Activated CD8-positive, alpha-beta memory T cell treated with anti-CD3 and anti-CD28 coated beads for 36 hours (primary cell): ENCODE data around the gene PCTP. TPM values are rescaled to one million over a fixed set of nuclear protein-coding genes. Genes with fewer than 3 reads are reported as not detected.

ENCODE experiments used
- CTCF ChIA-PET: fragments of 350-600 bp; sonication (Branson Sonifier 250); formaldehyde crosslinking; loops from one replicate; lab custom pipeline; 2021; ENCODE audit warnings: antibody characterized with exemption; lab: Charles Lee
- POLR2A ChIA-PET: fragments of 350-600 bp; sonication (Branson Sonifier 250); formaldehyde crosslinking; loops from one replicate; lab custom pipeline; 2021; ENCODE audit warnings: antibody characterized with exemption; lab: Charles Lee
- total RNA-seq, 2 experiments: library from RNA; stranded (reverse); gene quantifications; one replicate each; pipeline ENCODE4 v1.2.3, GENCODE V29; 2021

Gene PCTP
- total RNA-seq, 2 experiments from 2014 or later: 8.3 to 9.2 TPM

- ChIA-PET POLR2A (no interaction called here), CTCF (no interaction called here)
Observed at GRCh38 chr17:55746466-55746865, 4.4 kb upstream of the PCTP start.

GRCh38 chr17:55747209-55747608, 3.6 kb upstream of the PCTP start:
- ChIA-PET POLR2A (no interaction called here), CTCF (no interaction called here)

- POLR2A ChIA-PET: no interaction called here
- CTCF ChIA-PET: no interaction called here
Observed at GRCh38 chr17:55748841-55749240, 2.0 kb upstream of the PCTP start.

- ChIA-PET CTCF (no interaction called here), POLR2A (no interaction called here)
Observed at GRCh38 chr17:55749985-55750384, 866 bp upstream of the PCTP start.

GRCh38 chr17:55751720-55752250, 934 bp downstream of the PCTP start:
- POLR2A ChIA-PET: interaction anchor here (0.6 to 1.2 kb wide), 3 partner anchors 10 to 826 kb away, joined by 3 to 4 read pairs (median 4); no protein-coding TSS in a partner anchor
- CTCF ChIA-PET: no interaction called here

- POLR2A ChIA-PET: no interaction called here
- CTCF ChIA-PET: no interaction called here
Observed at GRCh38 chr17:55756689-55757088, 5.8 kb downstream of the PCTP start.

GRCh38 chr17:55757659-55758058, 6.8 kb downstream of the PCTP start:
- CTCF ChIA-PET: interaction anchor here (0.6 kb wide), 1 partner anchor 22 kb away, joined by 3 read pairs; no protein-coding TSS in a partner anchor
- POLR2A ChIA-PET: no interaction called here

GRCh38 chr17:55758171-55758570, 7.3 kb downstream of the PCTP start:
- CTCF ChIA-PET: interaction anchor here (0.6 kb wide), 1 partner anchor 22 kb away, joined by 3 read pairs; no protein-coding TSS in a partner anchor
- POLR2A ChIA-PET: no interaction called here

- ChIA-PET CTCF (no interaction called here), POLR2A (no interaction called here)
Observed at GRCh38 chr17:55760643-55761355, 9.9 kb downstream of the PCTP start.

GRCh38 chr17:55762086-55762858, 11.4 kb downstream of the PCTP start:
- ChIA-PET CTCF (no interaction called here), POLR2A (no interaction called here)

- CTCF ChIA-PET: no interaction called here
- POLR2A ChIA-PET: no interaction called here
Observed at GRCh38 chr17:55763856-55764255, 13.0 kb downstream of the PCTP start.

- CTCF ChIA-PET: no interaction called here
- POLR2A ChIA-PET: no interaction called here
Observed at GRCh38 chr17:55764610-55765009, 13.8 kb downstream of the PCTP start.

GRCh38 chr17:55765472-55765871, 14.6 kb downstream of the PCTP start:
- ChIA-PET POLR2A (no interaction called here), CTCF (no interaction called here)

GRCh38 chr17:55768936-55769624, 18.2 kb downstream of the PCTP start:
- ChIA-PET CTCF (no interaction called here), POLR2A (no interaction called here)

- ChIA-PET CTCF (interaction anchor here (0.6 kb wide), 1 partner anchor 364 kb away, joined by 3 read pairs; no protein-coding TSS in a partner anchor), POLR2A (no interaction called here)
Observed at GRCh38 chr17:55769625-55770000, 18.8 kb downstream of the PCTP start.

- CTCF ChIA-PET: interaction anchor here (0.6 to 1.4 kb wide), 5 partner anchors 10 to 866 kb away, joined by 3 to 4 read pairs (median 3); no protein-coding TSS in a partner anchor
Observed at GRCh38 chr17:55770196-55770870, 19.5 kb downstream of the PCTP start.

GRCh38 chr17:55772086-55772485, 21.2 kb downstream of the PCTP start:
- ChIA-PET POLR2A (no interaction called here), CTCF (interaction anchor here (0.7 to 1.1 kb wide), 2 partner anchors 12 to 624 kb away, joined by 3 to 5 read pairs; no protein-coding TSS in a partner anchor)

More at GRCh38 chr17:55770196-55770870, 19.5 kb downstream of the PCTP start:
- POLR2A ChIA-PET: no interaction called here

GRCh38 chr17:55773671-55774070, 22.8 kb downstream of the PCTP start:
- ChIA-PET POLR2A (no interaction called here), CTCF (no interaction called here)

- CTCF ChIA-PET: no interaction called here
- POLR2A ChIA-PET: no interaction called here
Observed at GRCh38 chr17:55774846-55775271, 24.0 kb downstream of the PCTP start.
